Activated CD4-positive, alpha-beta T cell treated with anti-CD3 and anti-CD28 coated beads, Interleukin-2, amount 50 U/mL, for 48 hours (primary cell): ENCODE results near the gene DLG2.
"Not testable (repeated sequence)": the region's sequence is repeated elsewhere in the genome, so short reads cannot be mapped to it uniquely, and the experiment has no call there.

Experiments
- DNase-seq, 2 experiments: peaks; one replicate each; pipeline ENCODE4 v3.0.0-alpha.2; 2020

The DLG2 gene

DNA sequence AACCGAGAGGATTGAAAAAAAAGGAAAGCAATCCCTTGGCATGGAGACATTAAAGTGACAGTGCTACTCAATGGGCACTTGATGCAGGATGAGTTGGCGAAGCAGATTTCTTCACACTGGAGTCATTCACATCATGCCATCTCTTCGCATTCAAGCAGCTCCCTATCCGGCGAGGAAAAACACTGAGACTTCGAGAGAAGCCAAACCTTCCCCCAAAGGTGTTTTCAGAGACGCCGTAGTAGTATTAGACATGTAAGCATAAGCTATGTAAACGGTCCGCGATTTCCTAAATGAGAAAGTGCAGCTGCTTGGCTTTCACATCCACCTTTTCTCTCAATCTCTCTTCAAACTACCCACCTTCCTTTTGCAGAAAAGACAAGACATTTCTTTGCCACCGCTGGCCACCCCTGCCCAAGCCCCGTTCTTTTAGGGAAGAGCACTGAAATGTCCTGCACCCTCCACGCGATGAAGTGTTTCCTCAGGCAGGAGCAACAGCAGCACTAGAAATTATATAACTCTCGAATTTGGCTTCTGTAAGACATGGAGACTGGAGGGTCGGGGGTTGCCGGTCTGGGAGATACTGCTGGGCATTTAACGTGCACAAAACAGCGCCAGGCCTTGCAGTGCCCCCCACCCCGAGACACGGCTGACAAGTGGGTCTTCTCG is at the start of gene DLG2:
Gene DLG2 (minus strand): TSS at position 13 of the 666 bp plus-strand sequence.
- DNase-seq, result peak; percentile 12 to 16

DNA sequence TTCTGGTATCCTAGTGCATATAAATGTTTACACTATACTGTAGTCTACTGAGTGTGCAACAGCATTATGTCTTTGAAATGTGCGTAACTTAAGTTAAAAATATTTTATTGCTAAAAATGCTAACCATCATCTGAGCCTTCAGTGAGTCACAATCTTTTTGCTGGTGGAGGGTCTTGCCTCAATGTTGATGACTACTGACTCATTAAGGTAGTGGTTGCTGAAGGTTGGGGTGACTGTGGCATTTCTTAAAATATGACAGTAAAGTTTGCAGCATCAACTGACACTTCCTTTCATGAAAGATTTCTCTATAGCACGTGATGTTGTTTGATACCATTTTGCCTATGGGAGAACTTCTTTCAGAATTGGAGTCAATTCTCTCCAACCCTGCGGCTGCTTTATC is 46.2 kb upstream of the DLG2 start:
- no peak for DNase-seq

DNA sequence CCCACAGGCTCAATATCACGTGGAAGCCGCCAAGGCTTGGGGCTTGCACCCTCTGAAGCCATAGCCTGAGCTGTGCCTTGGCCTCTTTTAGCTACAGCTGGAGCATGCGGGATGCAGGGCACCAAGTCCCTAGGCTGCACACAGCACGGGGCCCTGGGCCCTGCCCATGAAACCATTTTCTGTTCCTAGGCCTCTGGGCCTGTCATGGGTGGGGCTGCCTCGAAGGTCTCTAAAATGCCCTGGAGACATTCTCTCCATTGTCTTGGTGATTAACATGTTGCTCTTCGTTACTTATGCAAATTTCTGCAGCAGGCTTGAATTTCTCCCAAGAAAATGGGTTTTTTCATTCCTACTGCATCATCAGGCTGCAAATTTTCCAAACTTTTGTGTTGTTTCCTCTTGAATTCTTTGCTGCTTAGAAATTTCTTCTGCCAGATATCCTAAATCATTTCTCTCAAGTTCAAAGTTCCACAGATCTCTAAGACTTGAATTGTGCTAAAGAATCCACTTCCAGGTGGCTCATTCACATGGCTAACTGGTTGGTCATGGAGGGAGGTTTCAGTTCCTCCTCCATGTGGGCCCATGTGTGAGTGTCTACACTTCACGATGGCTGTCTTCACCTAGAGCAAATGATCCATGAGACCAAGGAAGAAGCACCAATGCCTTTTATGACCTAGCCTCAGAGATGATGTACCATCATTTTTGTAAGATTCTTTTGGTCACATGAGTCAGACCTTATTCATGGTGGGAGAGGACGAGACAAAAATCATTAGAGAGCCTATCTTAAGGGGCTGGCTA is 45.2 kb upstream of the DLG2 start:
- no peak for DNase-seq

DNA sequence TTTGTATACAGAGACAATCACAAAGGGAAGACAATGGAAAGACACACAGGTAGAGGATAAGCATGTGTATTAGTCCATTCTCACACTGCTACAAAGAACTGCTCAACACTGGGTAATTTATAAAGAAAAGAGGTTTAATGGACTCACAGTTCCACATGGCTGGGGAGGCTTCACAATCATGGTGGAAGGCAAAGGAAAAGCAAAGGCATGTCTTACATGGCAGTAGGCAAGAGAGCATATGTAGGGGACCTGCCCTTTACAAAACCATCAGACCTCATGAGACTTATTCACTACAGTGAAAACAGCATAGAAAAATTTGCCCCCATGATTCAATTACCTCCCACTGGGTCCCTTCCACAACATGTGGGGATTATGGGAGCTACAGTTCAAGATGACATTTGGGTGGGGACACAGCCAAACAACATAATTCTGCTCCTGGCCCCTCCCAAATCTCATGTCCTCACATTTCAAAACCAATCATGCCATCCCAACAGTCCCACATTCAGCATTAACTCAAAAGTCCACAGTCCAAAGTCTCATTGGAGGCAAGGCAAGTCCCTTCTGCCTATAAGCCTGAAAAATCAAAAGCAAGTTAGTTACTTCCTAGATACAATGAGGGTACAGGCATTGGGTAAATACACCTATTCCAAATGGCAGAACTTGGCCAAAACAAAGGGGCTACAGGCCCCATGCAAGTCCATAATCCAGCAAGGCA is 44.0 kb upstream of the DLG2 start:
- not testable (repeated sequence) for DNase-seq

DNA sequence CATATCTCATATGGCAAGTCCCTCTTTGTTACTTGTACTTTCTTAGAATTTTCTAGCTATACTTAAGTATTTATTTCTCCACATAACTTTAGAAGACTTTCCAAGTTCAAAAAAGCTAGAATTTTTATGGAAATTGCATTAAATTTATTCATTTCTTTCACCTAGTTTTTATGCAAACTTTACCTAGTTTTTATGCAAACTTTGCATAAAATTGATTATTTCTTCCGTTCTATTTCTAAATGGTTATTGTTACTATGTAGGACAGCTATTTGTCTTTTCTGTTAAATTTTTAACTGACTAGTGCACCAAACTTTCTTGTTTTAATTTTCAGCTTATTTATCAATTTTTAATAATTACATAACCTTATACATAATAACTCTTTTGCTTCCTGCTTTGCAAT is 41.0 kb upstream of the DLG2 start:
- no peak for DNase-seq

DNA sequence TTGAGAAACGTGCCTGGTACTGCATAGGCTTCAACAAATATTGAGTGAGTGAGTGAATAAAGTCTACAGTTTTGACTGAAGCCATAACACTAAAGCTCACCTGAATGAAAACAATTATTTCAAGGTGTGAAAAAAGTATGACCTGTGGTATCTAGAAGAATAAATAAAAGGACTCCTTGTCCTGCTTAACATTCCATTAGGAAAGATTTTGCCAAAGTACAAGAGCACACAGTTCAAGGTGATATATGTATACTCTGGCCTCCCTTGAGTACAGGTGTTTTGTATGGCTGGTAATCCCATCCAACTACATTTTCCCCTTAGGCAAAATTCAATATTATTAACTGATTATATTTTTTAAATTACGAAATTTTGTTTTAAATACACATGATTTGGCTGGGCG is 39.5 kb upstream of the DLG2 start:
- DNase-seq, result no peak

DNA sequence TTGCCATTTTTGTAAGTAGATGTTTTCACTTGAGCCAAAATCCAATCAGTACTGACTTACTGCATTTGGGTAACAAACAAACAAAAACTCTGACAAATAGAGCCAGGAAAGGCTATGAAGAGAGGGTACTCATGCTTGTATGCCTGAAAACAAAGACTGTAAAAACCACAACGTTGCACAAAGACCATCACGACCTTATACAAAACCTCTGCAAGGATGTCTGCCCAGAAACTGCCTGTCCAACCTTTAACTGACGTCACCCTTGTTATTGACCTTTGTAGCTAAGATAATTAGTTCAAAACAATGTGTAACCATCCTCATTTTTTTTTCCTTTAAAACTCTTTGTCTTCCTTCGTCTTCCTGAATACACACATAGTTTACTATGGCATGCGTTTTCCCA is 38.6 kb upstream of the DLG2 start:
- DNase-seq, result no peak

DNA sequence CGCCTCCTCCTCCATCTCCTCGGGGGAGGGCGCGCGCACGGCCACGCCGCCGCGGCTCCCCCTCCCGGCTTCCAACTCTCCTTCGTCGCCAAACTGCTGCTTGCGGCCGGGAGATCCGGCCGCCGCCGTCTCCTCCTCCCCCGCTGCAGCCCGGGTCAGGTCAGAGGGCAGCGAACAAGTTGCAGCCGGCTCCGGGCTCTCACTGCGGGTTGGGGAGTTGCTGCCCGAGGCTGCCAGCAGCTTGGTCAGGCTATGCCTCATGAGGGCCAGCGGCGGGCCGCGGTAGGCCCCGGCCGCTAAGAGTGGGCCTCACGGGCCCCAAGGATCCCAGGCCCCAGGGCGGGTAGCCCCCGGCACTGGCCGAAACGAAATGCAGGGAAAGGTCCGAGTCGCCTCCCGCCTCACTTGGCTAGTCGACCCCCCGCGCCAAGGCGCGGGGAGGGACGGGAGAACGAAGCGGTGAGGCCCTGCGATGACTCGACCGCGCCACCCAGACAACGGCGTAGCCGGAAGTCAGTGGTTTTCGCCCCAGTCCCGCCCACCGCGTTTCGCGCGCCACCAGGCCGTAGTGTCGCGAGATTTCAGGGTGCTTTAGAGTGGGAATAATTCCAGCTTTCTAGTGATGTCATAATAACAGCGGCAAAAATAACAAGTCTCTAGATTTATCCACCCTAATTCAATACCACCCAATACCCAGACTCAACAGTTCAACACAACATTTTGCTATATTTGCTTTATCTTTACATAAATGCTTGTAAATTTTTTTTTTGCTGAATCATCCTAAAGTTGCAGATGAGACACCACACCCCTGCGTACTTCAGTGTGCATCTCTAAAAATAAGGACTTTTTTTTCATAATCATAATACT is 37.7 kb upstream of the DLG2 start, which contains the start of gene CREBZF:
Gene CREBZF (minus strand): TSS at position 515 of the 867 bp plus-strand sequence. CDS start 254 bp downstream, at position 261.
- peak; percentile 94 to 97 for DNase-seq

DNA sequence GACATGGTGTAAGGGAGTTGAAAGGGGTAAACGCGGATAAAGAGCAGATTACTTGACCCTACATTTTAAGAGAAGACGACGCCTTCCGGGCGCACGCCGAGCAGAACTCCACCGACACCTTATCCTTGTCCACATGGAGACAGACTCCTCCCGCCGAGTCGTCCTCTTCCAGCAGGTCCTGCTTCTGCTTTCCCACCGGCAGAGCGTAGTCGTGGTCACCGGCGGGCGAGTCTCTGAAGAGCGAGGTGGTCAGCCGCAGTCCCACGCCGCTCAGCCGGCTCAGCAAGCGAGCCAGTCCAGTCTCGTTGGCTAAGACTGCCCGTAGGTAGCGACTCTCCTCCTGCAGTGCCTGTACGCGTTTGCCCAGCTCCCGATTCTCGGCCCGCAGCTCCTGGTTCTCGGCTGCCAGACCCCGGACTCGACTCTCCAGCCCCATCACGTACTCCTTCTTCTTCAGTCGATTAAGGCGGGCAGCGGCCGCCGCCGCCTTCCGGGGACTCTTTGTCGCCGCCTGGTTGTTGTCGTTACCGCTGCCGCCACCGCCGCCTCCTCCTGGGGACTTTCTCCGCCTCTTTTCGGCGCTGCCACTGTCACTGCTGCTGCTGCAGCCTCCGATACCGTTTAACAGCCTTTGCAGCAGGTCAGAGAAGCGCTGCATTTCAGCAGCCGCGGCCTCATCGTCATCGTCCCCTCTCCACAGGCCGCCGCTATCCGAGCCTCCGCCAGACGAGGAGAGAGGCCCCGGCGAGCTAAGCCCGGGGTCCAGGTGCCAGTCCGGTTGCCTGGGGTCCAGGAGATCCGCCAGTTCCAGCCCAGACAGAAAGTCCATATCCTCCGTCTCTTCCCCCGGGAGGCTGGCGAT is 36.8 kb upstream of the DLG2 start:
- peak; percentile 85 to 87 for DNase-seq

DNA sequence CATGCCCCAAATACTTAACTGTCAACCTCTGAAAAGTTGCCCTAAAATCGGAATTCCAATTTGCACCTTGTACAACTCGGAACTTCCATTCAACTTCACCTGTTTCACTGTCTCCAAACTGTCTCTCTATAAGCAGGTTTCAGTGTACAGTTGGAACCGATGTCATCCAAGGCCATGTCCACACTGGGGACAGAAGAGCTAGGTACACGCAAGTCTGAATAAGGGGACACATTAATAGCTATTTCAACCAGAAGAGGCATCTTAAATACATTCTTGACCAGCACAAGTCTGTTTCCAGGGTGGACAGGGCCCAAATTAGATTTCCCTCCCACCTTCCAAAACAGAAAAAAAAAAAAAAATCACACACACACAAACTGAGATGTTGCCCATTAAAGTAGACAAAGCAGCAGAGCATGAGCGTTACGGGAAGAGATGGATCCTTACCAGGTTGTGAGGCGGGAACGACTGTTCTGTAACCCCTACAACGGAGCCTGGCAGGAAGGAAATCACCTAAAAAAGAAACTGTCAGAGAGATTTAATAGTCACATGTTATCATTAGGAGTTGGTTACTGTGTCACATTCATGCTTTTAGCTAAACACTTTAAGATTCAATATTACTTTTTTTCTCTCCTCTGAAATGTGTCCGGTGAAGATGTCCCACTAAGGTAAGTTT is 36.1 kb upstream of the DLG2 start:
- DNase-seq, result no peak

DNA sequence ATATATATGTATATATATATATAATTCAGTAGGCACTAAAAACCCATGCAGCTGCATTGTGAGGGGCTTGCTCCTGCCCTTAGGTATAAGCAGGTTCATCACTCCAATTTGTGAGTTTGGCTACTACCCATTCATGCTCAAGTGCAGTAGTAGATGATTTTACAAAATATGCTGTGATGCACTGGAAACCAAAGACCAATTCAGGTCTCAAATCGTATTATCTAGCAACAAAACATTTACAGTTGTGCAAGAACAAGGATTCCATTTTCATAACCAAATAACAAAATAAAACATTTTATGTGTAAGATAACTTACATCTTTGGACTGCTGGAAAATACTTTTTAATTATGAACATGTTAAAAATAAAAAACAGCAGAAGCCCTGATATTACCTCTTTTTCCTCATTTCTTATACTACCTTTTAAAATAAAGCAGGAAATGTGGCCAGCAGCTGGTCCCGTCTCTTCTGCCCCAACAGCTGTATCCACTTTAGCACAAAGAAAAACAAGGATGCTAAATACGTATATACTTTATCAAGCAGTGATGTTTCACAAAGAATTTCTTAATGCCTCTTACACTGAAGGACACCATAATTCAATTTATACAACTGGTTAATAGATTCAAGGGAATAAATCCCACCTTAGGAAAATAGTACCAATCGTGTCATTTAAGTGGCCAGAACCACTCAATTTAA is 35.0 kb upstream of the DLG2 start:
- no peak for DNase-seq

DNA sequence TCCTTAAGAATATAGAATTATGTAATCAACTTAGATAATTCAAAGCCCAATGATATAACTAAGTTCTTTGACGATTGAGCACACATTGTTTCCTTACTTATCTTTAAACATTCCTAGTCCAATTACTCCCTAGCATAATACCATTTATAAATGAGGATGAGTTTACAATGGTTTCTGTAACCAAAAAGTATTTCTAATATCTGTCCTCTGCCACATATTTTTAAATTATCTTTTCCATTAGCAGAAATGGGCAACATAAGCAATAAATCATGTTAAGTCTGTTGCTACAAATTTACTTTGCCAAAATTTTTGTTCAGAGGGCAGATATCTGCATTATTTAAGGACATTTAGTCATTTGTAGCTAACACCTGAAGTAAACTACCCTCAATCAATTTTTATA is 31.0 kb upstream of the DLG2 start:
- no peak for DNase-seq

DNA sequence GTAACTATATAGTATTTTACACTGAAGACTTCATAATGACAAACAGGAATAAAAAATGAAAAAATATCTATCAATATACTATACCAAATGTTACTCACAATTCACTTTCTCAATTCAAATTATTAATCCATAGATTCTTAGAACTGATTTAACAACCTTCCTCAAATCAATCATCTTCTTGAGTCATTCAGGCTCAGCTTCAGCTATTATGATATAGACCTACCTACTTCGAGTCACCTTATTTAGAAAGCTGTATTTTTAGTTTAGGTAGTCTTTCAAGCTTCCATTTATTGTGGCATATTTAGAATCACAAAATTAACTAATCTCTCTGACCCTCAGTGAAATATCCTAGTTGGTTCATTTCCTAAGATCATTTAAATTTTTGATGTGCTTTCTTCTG is 29.6 kb upstream of the DLG2 start:
- DNase-seq, result no peak

DNA sequence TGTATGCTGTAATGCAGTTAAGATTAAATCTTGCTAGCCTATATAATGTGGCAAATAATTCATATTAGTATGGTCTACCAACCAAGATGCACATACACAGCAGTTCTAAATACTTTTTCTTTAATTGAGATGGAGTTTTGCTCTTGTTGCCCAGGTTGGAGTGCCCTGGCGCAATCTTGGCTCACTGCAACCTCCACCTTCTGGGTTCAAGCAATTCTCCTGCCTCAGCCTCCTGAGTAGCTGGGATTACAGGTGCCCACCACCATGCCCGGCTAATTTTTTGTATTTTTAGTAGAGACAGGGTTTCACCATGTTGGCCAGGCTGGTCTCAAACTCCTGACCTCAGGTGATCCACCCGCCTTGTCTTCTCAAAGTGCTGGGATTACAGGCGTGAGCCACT is 27.2 kb upstream of the DLG2 start:
- DNase-seq, result not testable (repeated sequence)

DNA sequence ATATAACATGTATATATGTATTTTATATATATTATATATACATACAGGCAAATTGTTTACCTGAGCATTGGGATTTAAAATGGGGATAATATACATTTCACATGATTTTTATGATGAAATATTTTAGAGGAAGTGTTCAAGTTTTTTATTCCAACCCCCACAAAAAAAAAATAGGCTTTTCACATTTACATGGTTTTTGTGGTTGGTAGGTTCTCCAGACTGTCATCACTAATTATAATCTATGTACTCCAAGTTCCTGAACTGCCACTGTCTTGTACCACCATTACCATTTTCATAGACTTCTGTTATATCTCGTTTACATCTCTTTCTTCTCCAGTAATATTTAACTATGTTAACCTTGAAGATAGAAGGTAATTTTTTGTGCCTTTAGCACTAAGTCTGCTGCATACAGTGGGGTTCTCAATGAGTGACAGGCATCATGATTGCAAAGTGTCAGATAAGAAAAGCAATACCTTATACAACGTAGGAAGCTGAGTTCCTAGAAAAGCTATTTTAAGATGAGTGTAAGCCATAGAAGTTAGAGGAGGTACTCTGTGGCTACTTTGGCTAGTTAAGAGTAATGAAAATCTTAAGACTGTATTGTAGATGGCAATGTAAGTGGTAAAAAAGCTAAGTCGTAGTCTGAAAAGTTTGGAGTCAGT is 25.8 kb upstream of the DLG2 start:
- no peak for DNase-seq

DNA sequence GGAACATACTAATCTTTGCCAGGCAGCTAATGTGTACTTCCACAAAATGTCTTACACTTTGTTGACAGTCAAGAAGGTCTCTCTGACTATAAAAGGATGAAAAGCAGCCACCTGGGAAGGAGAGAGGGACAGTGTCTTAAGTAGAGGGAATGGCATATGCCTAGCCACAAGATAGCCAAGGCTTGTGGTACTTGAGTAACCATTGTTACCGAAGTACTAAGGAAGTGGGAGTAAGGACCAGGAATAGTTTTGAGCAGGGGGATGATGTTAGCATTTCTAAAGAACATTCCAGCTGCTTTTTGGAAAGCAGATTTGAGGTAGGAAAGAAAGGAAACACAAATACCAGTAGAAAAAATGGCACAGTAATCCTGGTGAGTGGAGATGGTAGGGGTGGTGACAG is 24.0 kb upstream of the DLG2 start:
- no peak for DNase-seq

DNA sequence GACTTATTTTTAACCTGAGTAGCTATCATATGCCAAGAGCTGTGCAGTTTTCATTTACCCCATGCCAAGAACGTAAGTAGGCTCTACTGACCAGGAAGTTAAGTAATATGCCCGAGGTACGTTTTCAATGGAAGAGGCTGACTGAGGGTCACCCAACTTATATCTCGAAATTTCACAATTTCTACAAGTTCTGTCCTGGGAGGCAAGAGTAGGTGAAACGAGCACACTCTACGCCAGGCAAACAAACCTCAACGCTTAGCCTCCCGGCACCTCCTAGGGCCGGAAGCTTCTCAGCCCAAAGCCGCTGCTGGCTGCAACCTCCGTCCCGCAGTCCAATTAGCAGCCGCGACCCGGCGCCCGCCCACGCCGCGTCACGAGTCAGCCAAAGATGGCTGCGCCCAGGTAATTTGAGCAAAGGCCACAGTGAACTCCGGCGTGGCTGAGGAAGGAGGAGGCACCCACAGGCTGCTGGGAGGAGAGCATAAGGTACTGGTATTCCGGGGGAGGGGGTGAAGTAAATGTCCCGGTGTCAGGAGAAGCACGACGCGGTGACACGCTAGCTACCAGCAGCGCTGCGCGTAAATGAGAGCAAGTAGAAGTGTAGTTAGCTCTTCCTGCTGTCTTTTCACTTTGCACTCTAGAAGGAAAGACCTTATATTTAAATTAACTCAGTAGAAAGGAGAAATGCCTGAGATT is 20.6 kb upstream of the DLG2 start, which contains the start of gene TMEM126A:
Gene TMEM126A (plus strand): TSS at position 364 of the 696 bp plus-strand sequence. CDS start 2,289 bp downstream, outside the sequence.
- DNase-seq, result peak; percentile 94

DNA sequence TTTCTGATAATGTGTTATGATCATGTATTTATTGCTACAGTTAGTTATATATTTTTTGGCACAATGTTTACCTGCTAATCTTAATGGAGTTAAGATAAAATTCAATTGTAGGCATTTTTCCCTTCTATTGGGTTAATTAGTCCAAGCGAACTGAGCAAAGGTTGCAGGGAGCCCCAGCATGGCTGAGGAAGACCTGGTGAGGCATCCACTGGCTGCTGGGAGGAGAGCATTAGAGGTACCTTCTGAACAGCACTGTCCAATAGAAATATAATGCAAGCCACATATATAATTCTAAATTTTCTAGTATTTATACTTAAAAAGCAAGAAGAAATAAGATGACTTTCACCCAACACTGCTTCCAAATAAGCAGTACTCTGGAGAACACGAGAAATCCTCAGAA is 19.9 kb upstream of the DLG2 start:
- no peak for DNase-seq

DNA sequence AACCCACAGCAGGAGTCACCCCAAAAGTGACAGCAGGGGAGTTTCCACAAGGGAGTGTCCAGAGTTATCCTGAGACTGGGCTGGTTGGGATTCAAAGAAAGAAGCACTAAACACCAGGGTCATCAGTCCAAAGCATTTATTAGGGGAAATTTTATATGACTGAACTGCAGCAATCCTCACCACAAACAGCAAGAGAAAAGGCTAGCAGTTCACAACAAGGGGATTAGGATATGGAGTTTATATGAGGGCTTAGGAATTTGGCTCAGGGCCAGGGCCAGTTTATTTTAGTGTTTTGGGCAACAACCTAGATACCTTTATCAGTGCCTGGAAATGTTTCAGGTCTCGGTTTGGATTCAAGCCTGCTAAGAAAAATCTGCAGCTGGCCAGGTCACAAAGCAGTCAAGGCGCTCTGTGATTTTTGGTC is 16.1 kb upstream of the DLG2 start:
- DNase-seq, result no peak
